K562 (cell line): ENCODE measurements around the gene IL17RC. TPM values are rescaled to one million over a fixed set of nuclear protein-coding genes. Genes with fewer than 3 reads are reported as not detected.
A peak's percentile ranks its signal among the peaks of the same experiment; 100 is the strongest.

Experiments
- CBFA2T3 ChIP-seq: fragments of 450-650 bp; IDR thresholded peaks from 2 replicates; pipeline ENCODE4 v1.6.1; 2017
- CCNT2 ChIP-seq: IDR thresholded peaks from 2 replicates; pipeline ENCODE4 v1.6.1; 2011; ENCODE audit warnings: borderline replicate concordance, low read depth, mild to moderate bottlenecking, moderate library complexity, mixed read lengths, low read length; ENCODE audit not compliant: insufficient read length; ENCODE audit errors: extremely low read depth
- CREB1 ChIP-seq, 2 experiments: sonication (generic) in 1 of 2; formaldehyde crosslinking in 1 of 2; IDR thresholded peaks; 2 replicates each; pipeline versions ENCODE4 v1.6.1 to v1.8.0; 2012 to 2022; ENCODE audit warnings: inconsistent platforms in 1 of 2, mild to moderate bottlenecking in 1 of 2, missing genetic modification reagents in 1 of 2, moderate library complexity in 1 of 2
- HDAC2 ChIP-seq: fragments of 450-650 bp; IDR thresholded peaks from 2 replicates; pipeline ENCODE4 v1.6.1; 2016; ENCODE audit warnings: mild to moderate bottlenecking
- PHF8 ChIP-seq: fragments of 200-600 bp; sonication (generic); IDR thresholded peaks from 2 replicates; pipeline ENCODE4 v1.6.1; 2012; ENCODE audit warnings: mixed run types, mild to moderate bottlenecking, inconsistent platforms, low read length, moderate library complexity, borderline replicate concordance
- RAD21 ChIP-seq, 2 experiments: fragments of 250-450 bp in 1 of 2; fragments of 450-650 bp in 1 of 2; sonication (Bioruptor Pico) in 1 of 2; formaldehyde crosslinking in 1 of 2; IDR thresholded peaks in 1 of 2; conservative IDR thresholded peaks in 1 of 2; 2 replicates each; pipeline versions ENCODE4 v1.4.0 to v1.8.0; 2020 to 2022; ENCODE audit warnings: mild to moderate bottlenecking in 2 of 2, moderate library complexity in 1 of 2
- RUNX1 ChIP-seq: sonication (generic); IDR thresholded peaks from 2 replicates; pipeline ENCODE4 v1.6.1; 2016; ENCODE audit warnings: antibody characterized with exemption, low read depth
- TCF7 ChIP-seq: sonication (generic); IDR thresholded peaks from 2 replicates; pipeline ENCODE4 v1.6.1; 2016; ENCODE audit warnings: antibody characterized with exemption, borderline replicate concordance
- TRIM24 ChIP-seq, 2 experiments: fragments of 450-650 bp; IDR thresholded peaks; 2 replicates each; pipeline ENCODE4 v1.6.1; 2016
- ZC3H8 ChIP-seq: fragments of 450-650 bp; IDR thresholded peaks from 2 replicates; pipeline ENCODE4 v1.6.1; 2017
- ZKSCAN3 ChIP-seq: fragments of 250-450 bp; sonication (Bioruptor Pico); IDR thresholded peaks from 2 replicates; pipeline ENCODE4 v1.4.0; 2020
- polyA plus RNA-seq, 8 experiments: library from polyadenylated mRNA; depleted of rRNA in 4 of 8; stranded (reverse) in 5 of 8; unstranded in 3 of 8; fragments of >200 nt; fragmentation: Nextera tagmentation in 2 of 8; fragmentation: Illumina TruSeq in 1 of 8; extraction: Ambion mirVana in 2 of 8; extraction: Trizol in 1 of 8; gene quantifications; 2 replicates each; pipeline versions ENCODE4 v1.2.1 to v1.2.3, GENCODE V29; 2011 to 2014; ENCODE audit warnings: inconsistent platforms in 1 of 8, missing spikeins in 1 of 8
- total RNA-seq, 7 experiments: library from RNA; depleted of rRNA in 6 of 7; stranded (reverse); fragments of >200 nt in 6 of 7; fragmentation: Illumina TruSeq in 2 of 7; extraction: Trizol in 2 of 7; gene quantifications; 2 replicates each; pipeline versions ENCODE4 v1.2.1 to v1.2.3, GENCODE V29; 2011 to 2021; ENCODE audit warnings: low replicate concordance in 1 of 7
- TF ChIP-seq, protein P1 (sequence below): conservative IDR thresholded peaks from 2 replicates; pipeline ENCODE4 v1.6.1; 2011; ENCODE audit warnings: low read depth, mild to moderate bottlenecking, low read length; ENCODE audit not compliant: control insufficient read depth
- TF ChIP-seq, protein P2 (sequence below): sonication (generic); formaldehyde crosslinking; IDR thresholded peaks from 2 replicates; pipeline ENCODE4 v1.9.0; 2022; ENCODE audit warnings: mild to moderate bottlenecking, missing genetic modification reagents
- TF ChIP-seq, protein P3 (sequence below): fragments of 150-350 bp; IDR thresholded peaks from 2 replicates; pipeline ENCODE4 v1.6.1; 2014; ENCODE audit warnings: low read depth, mild to moderate bottlenecking, low read length, borderline replicate concordance
- TF ChIP-seq, protein P4 (sequence below): IDR thresholded peaks from 3 replicates; pipeline ENCODE4 v1.6.1; 2011; ENCODE audit warnings: borderline replicate concordance, mild to moderate bottlenecking, moderate library complexity; ENCODE audit not compliant: insufficient read length; ENCODE audit errors: extremely low read depth

Gene IL17RC
- total and polyA plus RNA-seq, 9 of the 15 experiments (the other 6 are each of a cell fraction or from before 2014, with no cell fraction given) = 0.15 to 11.4 (median 7.1) TPM; not detected in 1

DNA sequence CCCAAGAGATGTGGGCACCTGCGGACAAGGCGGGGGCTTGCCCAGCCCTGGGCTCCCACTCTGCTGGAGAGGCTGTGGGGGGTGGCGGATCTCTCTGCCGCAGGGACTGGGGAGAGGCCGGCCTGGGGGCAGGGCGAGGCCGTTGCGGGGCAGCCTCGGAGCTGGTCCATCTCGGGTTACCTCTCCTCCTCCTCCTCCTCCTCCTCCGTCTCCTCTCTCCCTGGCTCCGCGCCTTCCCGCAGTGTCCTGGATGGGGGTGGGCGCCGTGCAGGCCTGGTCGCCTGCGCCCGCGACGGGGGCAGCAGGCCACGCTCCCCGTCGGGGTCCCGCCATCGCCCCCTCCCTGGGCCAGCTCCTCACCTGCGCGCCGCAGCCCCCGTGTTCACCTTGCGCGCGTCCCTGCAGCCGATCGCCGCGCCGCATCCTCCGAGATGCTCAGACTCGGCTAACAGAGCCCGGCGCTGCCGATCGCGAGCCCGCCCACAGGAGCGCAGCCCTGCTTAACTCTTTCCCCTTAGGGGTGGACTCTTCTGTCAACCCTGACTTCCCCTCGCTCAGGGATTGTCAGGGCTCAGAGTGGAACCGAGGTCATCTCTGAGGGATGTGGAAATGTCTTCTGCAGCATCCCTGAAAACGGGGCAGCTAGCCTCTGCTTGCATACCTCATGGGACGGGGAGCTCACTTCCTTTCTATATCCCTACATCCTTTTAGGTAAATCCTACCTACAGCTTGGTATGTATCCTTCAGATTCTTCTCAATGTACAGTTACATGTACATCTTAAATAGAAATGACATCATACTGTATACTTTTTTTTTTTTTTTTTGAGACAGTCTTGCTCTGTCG, 35.3 kb downstream of the IL17RC start, which contains the start of gene PRRT3 (continued):
- TF ChIP-seq TRIM24 (IDR thresholded peaks at IDR 0.05) (no peak; a peak in 1 of 4 replicates), ZC3H8 (no peak), ZKSCAN3 (CRISPR knock-in tag) (peak; percentile 63; the same call in 1 of the 2 replicates), HDAC2 (peak; percentile 99), CBFA2T3 (no peak), PHF8 (peak; percentile 34; the same call in 1 of the 2 replicates), RUNX1 (0 out of 2 replicates have a peak, but pooled peaks have one; percentile 10), CCNT2 (peak; percentile 64), TCF7 (no peak), RAD21 (CRISPR knock-in tag; conservative IDR thresholded peaks at IDR 0.05 in 1 of 2, IDR thresholded peaks at IDR 0.05 in 1 of 2) (0 out of 4 replicates have a peak, but pooled peaks of 1 of the 2 experiments have one; percentile 10), CREB1 (IDR thresholded peaks at IDR 0.05) (no peak), CREB1 (CRISPR knock-in tag; IDR thresholded peaks at IDR 0.05) (peak; percentile 41)
- TF ChIP-seq, protein P1, sequence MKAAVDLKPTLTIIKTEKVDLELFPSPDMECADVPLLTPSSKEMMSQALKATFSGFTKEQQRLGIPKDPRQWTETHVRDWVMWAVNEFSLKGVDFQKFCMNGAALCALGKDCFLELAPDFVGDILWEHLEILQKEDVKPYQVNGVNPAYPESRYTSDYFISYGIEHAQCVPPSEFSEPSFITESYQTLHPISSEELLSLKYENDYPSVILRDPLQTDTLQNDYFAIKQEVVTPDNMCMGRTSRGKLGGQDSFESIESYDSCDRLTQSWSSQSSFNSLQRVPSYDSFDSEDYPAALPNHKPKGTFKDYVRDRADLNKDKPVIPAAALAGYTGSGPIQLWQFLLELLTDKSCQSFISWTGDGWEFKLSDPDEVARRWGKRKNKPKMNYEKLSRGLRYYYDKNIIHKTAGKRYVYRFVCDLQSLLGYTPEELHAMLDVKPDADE = 0 out of 2 replicates have a peak, but pooled peaks have one; percentile 59
- TF ChIP-seq, protein P2, sequence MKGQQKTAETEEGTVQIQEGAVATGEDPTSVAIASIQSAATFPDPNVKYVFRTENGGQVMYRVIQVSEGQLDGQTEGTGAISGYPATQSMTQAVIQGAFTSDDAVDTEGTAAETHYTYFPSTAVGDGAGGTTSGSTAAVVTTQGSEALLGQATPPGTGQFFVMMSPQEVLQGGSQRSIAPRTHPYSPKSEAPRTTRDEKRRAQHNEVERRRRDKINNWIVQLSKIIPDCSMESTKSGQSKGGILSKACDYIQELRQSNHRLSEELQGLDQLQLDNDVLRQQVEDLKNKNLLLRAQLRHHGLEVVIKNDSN = no peak
- TF ChIP-seq, protein P3, sequence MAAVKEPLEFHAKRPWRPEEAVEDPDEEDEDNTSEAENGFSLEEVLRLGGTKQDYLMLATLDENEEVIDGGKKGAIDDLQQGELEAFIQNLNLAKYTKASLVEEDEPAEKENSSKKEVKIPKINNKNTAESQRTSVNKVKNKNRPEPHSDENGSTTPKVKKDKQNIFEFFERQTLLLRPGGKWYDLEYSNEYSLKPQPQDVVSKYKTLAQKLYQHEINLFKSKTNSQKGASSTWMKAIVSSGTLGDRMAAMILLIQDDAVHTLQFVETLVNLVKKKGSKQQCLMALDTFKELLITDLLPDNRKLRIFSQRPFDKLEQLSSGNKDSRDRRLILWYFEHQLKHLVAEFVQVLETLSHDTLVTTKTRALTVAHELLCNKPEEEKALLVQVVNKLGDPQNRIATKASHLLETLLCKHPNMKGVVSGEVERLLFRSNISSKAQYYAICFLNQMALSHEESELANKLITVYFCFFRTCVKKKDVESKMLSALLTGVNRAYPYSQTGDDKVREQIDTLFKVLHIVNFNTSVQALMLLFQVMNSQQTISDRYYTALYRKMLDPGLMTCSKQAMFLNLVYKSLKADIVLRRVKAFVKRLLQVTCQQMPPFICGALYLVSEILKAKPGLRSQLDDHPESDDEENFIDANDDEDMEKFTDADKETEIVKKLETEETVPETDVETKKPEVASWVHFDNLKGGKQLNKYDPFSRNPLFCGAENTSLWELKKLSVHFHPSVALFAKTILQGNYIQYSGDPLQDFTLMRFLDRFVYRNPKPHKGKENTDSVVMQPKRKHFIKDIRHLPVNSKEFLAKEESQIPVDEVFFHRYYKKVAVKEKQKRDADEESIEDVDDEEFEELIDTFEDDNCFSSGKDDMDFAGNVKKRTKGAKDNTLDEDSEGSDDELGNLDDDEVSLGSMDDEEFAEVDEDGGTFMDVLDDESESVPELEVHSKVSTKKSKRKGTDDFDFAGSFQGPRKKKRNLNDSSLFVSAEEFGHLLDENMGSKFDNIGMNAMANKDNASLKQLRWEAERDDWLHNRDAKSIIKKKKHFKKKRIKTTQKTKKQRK = no peak
- TF ChIP-seq, protein P4, sequence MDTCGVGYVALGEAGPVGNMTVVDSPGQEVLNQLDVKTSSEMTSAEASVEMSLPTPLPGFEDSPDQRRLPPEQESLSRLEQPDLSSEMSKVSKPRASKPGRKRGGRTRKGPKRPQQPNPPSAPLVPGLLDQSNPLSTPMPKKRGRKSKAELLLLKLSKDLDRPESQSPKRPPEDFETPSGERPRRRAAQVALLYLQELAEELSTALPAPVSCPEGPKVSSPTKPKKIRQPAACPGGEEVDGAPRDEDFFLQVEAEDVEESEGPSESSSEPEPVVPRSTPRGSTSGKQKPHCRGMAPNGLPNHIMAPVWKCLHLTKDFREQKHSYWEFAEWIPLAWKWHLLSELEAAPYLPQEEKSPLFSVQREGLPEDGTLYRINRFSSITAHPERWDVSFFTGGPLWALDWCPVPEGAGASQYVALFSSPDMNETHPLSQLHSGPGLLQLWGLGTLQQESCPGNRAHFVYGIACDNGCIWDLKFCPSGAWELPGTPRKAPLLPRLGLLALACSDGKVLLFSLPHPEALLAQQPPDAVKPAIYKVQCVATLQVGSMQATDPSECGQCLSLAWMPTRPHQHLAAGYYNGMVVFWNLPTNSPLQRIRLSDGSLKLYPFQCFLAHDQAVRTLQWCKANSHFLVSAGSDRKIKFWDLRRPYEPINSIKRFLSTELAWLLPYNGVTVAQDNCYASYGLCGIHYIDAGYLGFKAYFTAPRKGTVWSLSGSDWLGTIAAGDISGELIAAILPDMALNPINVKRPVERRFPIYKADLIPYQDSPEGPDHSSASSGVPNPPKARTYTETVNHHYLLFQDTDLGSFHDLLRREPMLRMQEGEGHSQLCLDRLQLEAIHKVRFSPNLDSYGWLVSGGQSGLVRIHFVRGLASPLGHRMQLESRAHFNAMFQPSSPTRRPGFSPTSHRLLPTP = no peak
